GM23338 (cell line): ENCODE data around the gene SLTM.

Experiments
- CREB1 ChIP-seq: fragments of 250-450 bp; sonication (Bioruptor Pico); IDR thresholded peaks from 2 replicates; pipeline ENCODE4 v1.5.0; 2020; ENCODE audit warnings: low read depth, mild to moderate bottlenecking, moderate library complexity
- EZH2 ChIP-seq: fragments of 200-600 bp; sonication (generic); IDR thresholded peaks from one replicate; pipeline ENCODE4 v1.8.0; 2017; ENCODE audit warnings: antibody characterized with exemption, mild to moderate bottlenecking, low read depth; ENCODE audit not compliant: unreplicated experiment
- EZH2phosphoT487 ChIP-seq: fragments of 200-600 bp; sonication (generic); IDR thresholded peaks from one replicate; pipeline ENCODE4 v1.8.1; 2018; ENCODE audit warnings: antibody characterized with exemption; ENCODE audit not compliant: unreplicated experiment
- JUNB ChIP-seq: IDR thresholded peaks from one replicate; pipeline ENCODE4 v1.6.1; 2016; ENCODE audit warnings: antibody characterized with exemption; ENCODE audit not compliant: unreplicated experiment
- POLR2AphosphoS5 ChIP-seq: IDR thresholded peaks from 2 replicates; pipeline ENCODE4 v1.6.1; 2016; ENCODE audit warnings: antibody characterized with exemption, low read depth
- ZNF114 ChIP-seq: fragments of 250-450 bp; sonication (Bioruptor Pico); IDR thresholded peaks from 2 replicates; pipeline ENCODE4 v1.5.0; 2020; ENCODE audit warnings: mild to moderate bottlenecking, moderate library complexity
- ZNF331 ChIP-seq: fragments of 250-450 bp; sonication (Bioruptor Pico); IDR thresholded peaks from 2 replicates; pipeline ENCODE4 v1.5.0; 2020; ENCODE audit warnings: low read depth, mild to moderate bottlenecking, moderate library complexity
- TF ChIP-seq, protein P1 (sequence below), 2 experiments: fragments of 200-600 bp in 1 of 2; sonication (generic) in 1 of 2; conservative IDR thresholded peaks; 2 replicates each; pipeline versions ENCODE4 v1.5.1 to v1.6.1; 2016 to 2017; ENCODE audit warnings: antibody characterized with exemption in 2 of 2, low read depth in 2 of 2, mild to moderate bottlenecking in 2 of 2, moderate library complexity in 1 of 2
- TF ChIP-seq, protein P2 (sequence below): IDR thresholded peaks from one replicate; pipeline ENCODE4 v1.6.1; 2018; ENCODE audit warnings: antibody characterized with exemption; ENCODE audit not compliant: unreplicated experiment

DNA sequence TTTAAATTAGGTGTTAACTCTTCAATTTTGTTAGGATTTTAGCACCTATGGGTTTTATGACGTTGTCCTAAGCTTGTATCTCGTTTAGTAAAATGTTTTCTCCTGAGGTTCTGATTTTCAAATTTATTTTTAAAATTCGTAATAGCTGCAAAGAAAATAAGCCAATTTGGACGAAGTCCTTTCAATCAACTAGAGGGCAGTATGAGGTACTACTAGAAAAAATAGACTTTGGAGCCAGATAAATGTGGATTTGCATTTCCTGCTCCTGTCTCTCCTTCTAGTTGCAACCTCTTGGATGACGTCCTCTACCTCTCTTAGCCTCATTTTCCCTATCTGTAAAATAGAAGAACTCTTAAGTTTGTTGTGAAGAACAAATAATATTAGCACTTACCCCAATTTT is 81.1 kb downstream of the SLTM start:
- TF ChIP-seq POLR2AphosphoS5 (no peak), EZH2 (no peak), ZNF331 (CRISPR knock-in tag) (no peak), CREB1 (CRISPR knock-in tag) (no peak), JUNB (no peak), ZNF114 (CRISPR knock-in tag) (no peak), EZH2phosphoT487 (no peak)
- TF ChIP-seq, protein P1, sequence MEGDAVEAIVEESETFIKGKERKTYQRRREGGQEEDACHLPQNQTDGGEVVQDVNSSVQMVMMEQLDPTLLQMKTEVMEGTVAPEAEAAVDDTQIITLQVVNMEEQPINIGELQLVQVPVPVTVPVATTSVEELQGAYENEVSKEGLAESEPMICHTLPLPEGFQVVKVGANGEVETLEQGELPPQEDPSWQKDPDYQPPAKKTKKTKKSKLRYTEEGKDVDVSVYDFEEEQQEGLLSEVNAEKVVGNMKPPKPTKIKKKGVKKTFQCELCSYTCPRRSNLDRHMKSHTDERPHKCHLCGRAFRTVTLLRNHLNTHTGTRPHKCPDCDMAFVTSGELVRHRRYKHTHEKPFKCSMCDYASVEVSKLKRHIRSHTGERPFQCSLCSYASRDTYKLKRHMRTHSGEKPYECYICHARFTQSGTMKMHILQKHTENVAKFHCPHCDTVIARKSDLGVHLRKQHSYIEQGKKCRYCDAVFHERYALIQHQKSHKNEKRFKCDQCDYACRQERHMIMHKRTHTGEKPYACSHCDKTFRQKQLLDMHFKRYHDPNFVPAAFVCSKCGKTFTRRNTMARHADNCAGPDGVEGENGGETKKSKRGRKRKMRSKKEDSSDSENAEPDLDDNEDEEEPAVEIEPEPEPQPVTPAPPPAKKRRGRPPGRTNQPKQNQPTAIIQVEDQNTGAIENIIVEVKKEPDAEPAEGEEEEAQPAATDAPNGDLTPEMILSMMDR (conservative IDR thresholded peaks at IDR 0.05; ENCODE audit: low read depth in 2 of 2), result peak in 1 of 2 experiments; percentile 47; a peak in 3 of 4 replicates
- TF ChIP-seq, protein P2, sequence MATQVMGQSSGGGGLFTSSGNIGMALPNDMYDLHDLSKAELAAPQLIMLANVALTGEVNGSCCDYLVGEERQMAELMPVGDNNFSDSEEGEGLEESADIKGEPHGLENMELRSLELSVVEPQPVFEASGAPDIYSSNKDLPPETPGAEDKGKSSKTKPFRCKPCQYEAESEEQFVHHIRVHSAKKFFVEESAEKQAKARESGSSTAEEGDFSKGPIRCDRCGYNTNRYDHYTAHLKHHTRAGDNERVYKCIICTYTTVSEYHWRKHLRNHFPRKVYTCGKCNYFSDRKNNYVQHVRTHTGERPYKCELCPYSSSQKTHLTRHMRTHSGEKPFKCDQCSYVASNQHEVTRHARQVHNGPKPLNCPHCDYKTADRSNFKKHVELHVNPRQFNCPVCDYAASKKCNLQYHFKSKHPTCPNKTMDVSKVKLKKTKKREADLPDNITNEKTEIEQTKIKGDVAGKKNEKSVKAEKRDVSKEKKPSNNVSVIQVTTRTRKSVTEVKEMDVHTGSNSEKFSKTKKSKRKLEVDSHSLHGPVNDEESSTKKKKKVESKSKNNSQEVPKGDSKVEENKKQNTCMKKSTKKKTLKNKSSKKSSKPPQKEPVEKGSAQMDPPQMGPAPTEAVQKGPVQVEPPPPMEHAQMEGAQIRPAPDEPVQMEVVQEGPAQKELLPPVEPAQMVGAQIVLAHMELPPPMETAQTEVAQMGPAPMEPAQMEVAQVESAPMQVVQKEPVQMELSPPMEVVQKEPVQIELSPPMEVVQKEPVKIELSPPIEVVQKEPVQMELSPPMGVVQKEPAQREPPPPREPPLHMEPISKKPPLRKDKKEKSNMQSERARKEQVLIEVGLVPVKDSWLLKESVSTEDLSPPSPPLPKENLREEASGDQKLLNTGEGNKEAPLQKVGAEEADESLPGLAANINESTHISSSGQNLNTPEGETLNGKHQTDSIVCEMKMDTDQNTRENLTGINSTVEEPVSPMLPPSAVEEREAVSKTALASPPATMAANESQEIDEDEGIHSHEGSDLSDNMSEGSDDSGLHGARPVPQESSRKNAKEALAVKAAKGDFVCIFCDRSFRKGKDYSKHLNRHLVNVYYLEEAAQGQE, result no peak
